Measurements from ENCODE around the gene RIBC2. TPM values are rescaled to one million over a fixed set of nuclear protein-coding genes. Genes with fewer than 3 reads are reported as not detected.
"Not testable (repeated sequence)": the region's sequence is repeated elsewhere in the genome, so short reads cannot be mapped to it uniquely, and the experiment has no call there.

The RIBC2 gene
- total and polyA plus RNA-seq, 4 donors = 0.25 to 1.5 TPM; not detected in 2

- no peak for TF ChIP-seq ZBTB33 (IDR thresholded peaks at IDR 0.05)
Measured at GRCh38 chr22:45462034-45462655, 48.7 kb downstream of the RIBC2 start (continued).

DNA sequence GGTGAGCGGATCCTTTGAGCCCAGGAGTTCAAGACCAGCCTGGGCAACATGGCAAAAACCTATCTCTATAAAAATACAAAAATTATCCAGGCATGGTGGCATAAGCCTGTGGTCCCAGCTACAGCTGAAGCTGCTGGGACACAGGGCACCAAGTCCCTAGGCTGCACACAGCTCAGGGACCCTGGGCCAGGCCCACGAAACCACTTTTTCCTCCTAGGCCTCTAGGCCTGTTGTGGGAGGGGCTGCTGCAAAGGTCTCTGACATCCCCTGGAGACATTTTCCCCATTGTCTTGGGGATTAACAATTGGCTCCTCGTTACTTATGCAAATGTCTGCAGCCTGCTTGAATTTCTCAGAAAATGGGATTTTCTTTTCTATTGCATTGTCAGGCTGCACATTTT is 50.2 kb downstream of the RIBC2 start:
- not testable (repeated sequence) for H3K27ac ChIP-seq (ENCODE audit: low read depth in 1 of 2, low read length in 2 of 2); H3K4me1 ChIP-seq (ENCODE audit: control insufficient read depth in 4 of 4, insufficient read depth in 4 of 4, low read length in 3 of 4); H3K27me3 ChIP-seq (ENCODE audit: control insufficient read depth in 4 of 4, insufficient read depth in 4 of 4, low read length in 3 of 4); H3K4me3 ChIP-seq (ENCODE audit: low read depth in 1 of 3, low read length in 3 of 3); DNase-seq (ENCODE audit: low spot score); H3K36me3 ChIP-seq (ENCODE audit: control insufficient read depth in 4 of 4, insufficient read depth in 3 of 4, low read depth in 1 of 4, low read length in 3 of 4); H3K9me3 ChIP-seq (ENCODE audit: control insufficient read depth in 4 of 4, low read length in 3 of 4); H3K9ac ChIP-seq (ENCODE audit: low read depth in 1 of 2, low read length in 2 of 2)
- WGBS = 95% methylated on average over 3 of the region's 3 CpGs

GRCh38 chr22:45465633-45466032 is 52.1 kb downstream of the RIBC2 start:
- H3K36me3 ChIP-seq (ENCODE audit: control insufficient read depth in 4 of 4, insufficient read depth in 3 of 4, low read depth in 1 of 4, low read length in 3 of 4) = no peaks in the 10 kb centered on the region

GRCh38 chr22:45468872-45469271 is 55.4 kb downstream of the RIBC2 start:
- Histone ChIP-seq H3K27me3 (ENCODE audit: control insufficient read depth in 4 of 4, insufficient read depth in 4 of 4, low read length in 3 of 4) (no peaks in the 10 kb centered on the region), H3K9ac (ENCODE audit: low read depth in 1 of 2, low read length in 2 of 2) (no peak overlapping the region), H3K27ac (ENCODE audit: low read depth in 1 of 2, low read length in 2 of 2) (no peak overlapping the region), H3K9me3 (ENCODE audit: control insufficient read depth in 4 of 4, low read length in 3 of 4) (no peaks in the 10 kb centered on the region), H3K36me3 (ENCODE audit: control insufficient read depth in 4 of 4, insufficient read depth in 3 of 4, low read depth in 1 of 4, low read length in 3 of 4) (no peaks in the 10 kb centered on the region), H3K4me1 (ENCODE audit: control insufficient read depth in 4 of 4, insufficient read depth in 4 of 4, low read length in 3 of 4) (no peaks in the 10 kb centered on the region), H3K4me3 (ENCODE audit: low read depth in 1 of 3, low read length in 3 of 3) (no peak overlapping the region)
- WGBS = 85% methylated on average over 7 of the region's 7 CpGs
- DNase-seq (ENCODE audit: low spot score) = no peak
- TF ChIP-seq ZBTB33 (IDR thresholded peaks at IDR 0.05) = no peak
- TF ChIP-seq RAD21 (IDR thresholded peaks at IDR 0.05) = no peak
- TF ChIP-seq CTCF (IDR thresholded peaks at IDR 0.05; ENCODE audit: low read depth, low read length, missing input control) = no peak
- no peak for TF ChIP-seq YY1 (IDR thresholded peaks at IDR 0.05)
- TF ChIP-seq HNF4G (IDR thresholded peaks at IDR 0.05) = no peak
- no peak for TF ChIP-seq NR2F2 (IDR thresholded peaks at IDR 0.05)
- no peak for TF ChIP-seq FOXA1 (IDR thresholded peaks at IDR 0.05)
- no peak for TF ChIP-seq EGR1 (IDR thresholded peaks at IDR 0.05; ENCODE audit: low read depth in 2 of 2)
- no peak for TF ChIP-seq TAF1 (conservative IDR thresholded peaks at IDR 0.05)
- TF ChIP-seq RXRA (IDR thresholded peaks at IDR 0.05) = no peak
- TF ChIP-seq REST (IDR thresholded peaks at IDR 0.05) = no peak
- no peak for TF ChIP-seq GABPA (IDR thresholded peaks at IDR 0.05 in 1 of 2, conservative IDR thresholded peaks at IDR 0.05 in 1 of 2)
- TF ChIP-seq FOXA2 (IDR thresholded peaks at IDR 0.05) = no peak
- TF ChIP-seq SP1 (IDR thresholded peaks at IDR 0.05) = no peak
- no peak for TF ChIP-seq HNF4A (conservative IDR thresholded peaks at IDR 0.05)
- TF ChIP-seq, protein P1, sequence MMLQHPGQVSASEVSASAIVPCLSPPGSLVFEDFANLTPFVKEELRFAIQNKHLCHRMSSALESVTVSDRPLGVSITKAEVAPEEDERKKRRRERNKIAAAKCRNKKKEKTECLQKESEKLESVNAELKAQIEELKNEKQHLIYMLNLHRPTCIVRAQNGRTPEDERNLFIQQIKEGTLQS (IDR thresholded peaks at IDR 0.05) = no peak

More at GRCh38 chr22:45465633-45466032, 52.1 kb downstream of the RIBC2 start:
- Histone ChIP-seq H3K9ac (ENCODE audit: low read depth in 1 of 2, low read length in 2 of 2) (no peak overlapping the region), H3K27ac (ENCODE audit: low read depth in 1 of 2, low read length in 2 of 2) (no peak overlapping the region), H3K27me3 (ENCODE audit: control insufficient read depth in 4 of 4, insufficient read depth in 4 of 4, low read length in 3 of 4) (no peaks in the 10 kb centered on the region), H3K4me1 (ENCODE audit: control insufficient read depth in 4 of 4, insufficient read depth in 4 of 4, low read length in 3 of 4) (no peaks in the 10 kb centered on the region), H3K9me3 (ENCODE audit: control insufficient read depth in 4 of 4, low read length in 3 of 4) (no peaks in the 10 kb centered on the region), H3K4me3 (ENCODE audit: low read depth in 1 of 3, low read length in 3 of 3) (no peak overlapping the region)
- 78% methylated on average over 3 of the region's 3 CpGs for WGBS
- no peak for DNase-seq (ENCODE audit: low spot score)
- no peak for TF ChIP-seq MAX (IDR thresholded peaks at IDR 0.05)
